NB4 (cell line): Measurements from ENCODE around the gene SNCG.

Experiments
- DNase-seq: peaks from one replicate; pipeline ENCODE4 v3.0.0; 2010; ENCODE audit warnings: low read depth
- H3K4me3 ChIP-seq: one replicate; pipeline ENCODE4 v1.5.1; 2011; ENCODE audit warnings: mild to moderate bottlenecking, low read depth, low read length, moderate library complexity
- CTCF ChIP-seq: IDR thresholded peaks from one replicate; pipeline ENCODE4 v1.5.1; 2012; ENCODE audit warnings: low read depth, low read length
- MAX ChIP-seq: IDR thresholded peaks from 2 replicates; pipeline ENCODE4 v1.6.1; 2011; ENCODE audit warnings: low read depth, low read length
- MYC ChIP-seq: IDR thresholded peaks from 2 replicates; pipeline ENCODE4 v1.6.1; 2011; ENCODE audit warnings: low read depth, low read length
- POLR2A ChIP-seq: IDR thresholded peaks from 2 replicates; pipeline ENCODE4 v1.6.1; 2011; ENCODE audit warnings: mild to moderate bottlenecking; ENCODE audit not compliant: insufficient read length; ENCODE audit errors: extremely low read depth

Gene SNCG

GRCh38 chr10:86955501-86956194 is 2.8 kb upstream of the SNCG start:
- DNase-seq, result no peak
- TF ChIP-seq MAX (no peak), MYC (no peak), POLR2A (no peak), CTCF (no peak)
- H3K4me3 ChIP-seq, result no peak overlapping the region

GRCh38 chr10:86956195-86956847 is 2.1 kb upstream of the SNCG start:
- TF ChIP-seq MAX (no peak), CTCF (no peak), MYC (no peak), POLR2A (no peak)
- no peak overlapping the region for H3K4me3 ChIP-seq
- DNase-seq, result no peak

GRCh38 chr10:86956848-86957448 is 1.5 kb upstream of the SNCG start:
- no peak for TF ChIP-seq MAX
- TF ChIP-seq POLR2A, result no peak
- no peak for TF ChIP-seq CTCF
- no peak for TF ChIP-seq MYC
- no peak overlapping the region for H3K4me3 ChIP-seq
- DNase-seq, result no peak

GRCh38 chr10:86957471-86958115 is 806 bp upstream of the SNCG start, which contains the start of gene MMRN2:
MMRN2 (minus strand) TSS chr10:86957615; CDS start chr10:86957541, 74 bp downstream.
- DNase-seq, result peak; percentile 79
- H3K4me3 ChIP-seq, result no peak within 1 kb of the TSS
- TF ChIP-seq POLR2A (no peak), MAX (peak; percentile 25; the same call in 1 of the 2 replicates), CTCF (no peak), MYC (0 out of 2 replicates have a peak, but pooled peaks have one; percentile 43)

- no peak overlapping the region for H3K4me3 ChIP-seq
- DNase-seq, result peak; percentile 71
- TF ChIP-seq CTCF (no peak), POLR2A (no peak), MYC (no peak)
Observed at GRCh38 chr10:86958901-86959736, 720 bp downstream of the SNCG start.
